GM19351 (cell line): ENCODE results near the gene SCYL1.

Experiments
- ATAC-seq: cut with Tn5 transposase; IDR thresholded peaks from one replicate; pipeline ENCODE4 v1.9.1; 2021; ENCODE audit warnings: mild to moderate bottlenecking, moderate library complexity; ENCODE audit not compliant: unreplicated experiment

Gene SCYL1

DNA sequence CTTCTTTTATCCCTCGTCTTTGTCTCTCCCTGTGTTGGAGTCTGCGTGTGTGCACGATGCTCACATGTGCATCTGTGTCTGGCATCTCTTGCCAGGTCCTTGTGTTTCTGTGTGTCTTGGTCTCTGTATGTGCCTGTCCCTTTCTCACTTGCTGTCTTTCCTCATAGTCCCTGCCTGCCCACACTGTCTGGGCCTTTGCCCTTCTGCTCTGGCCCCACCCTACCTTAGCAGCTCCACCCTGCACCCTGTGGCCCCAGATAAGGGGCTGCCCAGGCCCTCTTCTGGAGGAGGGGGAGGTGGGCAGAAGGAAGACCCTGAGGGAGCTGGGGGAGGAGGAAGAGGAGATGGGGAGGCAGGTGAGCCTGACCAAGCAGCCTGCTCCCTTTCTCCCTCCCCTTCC lies 53.8 kb downstream of the SCYL1 start:
- no peak for ATAC-seq

DNA sequence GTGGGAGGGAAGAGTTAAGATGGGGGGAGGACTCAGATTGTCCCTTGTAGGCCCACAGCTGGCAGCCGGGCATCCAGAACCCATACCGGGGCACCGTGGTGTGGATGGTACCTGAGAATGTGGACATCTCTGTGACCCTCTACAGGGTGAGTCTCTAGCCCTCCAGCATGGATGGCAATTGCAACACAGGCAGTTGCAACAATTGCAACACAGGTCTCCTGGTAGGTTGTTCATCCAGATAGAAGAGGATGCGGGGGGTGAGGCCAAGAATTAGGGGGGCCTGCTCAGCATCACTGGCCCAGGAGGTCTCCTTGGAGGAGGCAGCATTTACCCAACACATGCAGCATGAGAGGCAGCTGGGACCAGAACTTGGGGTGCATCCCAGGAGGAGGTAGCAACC lies 54.4 kb downstream of the SCYL1 start:
- ATAC-seq = no peak

DNA sequence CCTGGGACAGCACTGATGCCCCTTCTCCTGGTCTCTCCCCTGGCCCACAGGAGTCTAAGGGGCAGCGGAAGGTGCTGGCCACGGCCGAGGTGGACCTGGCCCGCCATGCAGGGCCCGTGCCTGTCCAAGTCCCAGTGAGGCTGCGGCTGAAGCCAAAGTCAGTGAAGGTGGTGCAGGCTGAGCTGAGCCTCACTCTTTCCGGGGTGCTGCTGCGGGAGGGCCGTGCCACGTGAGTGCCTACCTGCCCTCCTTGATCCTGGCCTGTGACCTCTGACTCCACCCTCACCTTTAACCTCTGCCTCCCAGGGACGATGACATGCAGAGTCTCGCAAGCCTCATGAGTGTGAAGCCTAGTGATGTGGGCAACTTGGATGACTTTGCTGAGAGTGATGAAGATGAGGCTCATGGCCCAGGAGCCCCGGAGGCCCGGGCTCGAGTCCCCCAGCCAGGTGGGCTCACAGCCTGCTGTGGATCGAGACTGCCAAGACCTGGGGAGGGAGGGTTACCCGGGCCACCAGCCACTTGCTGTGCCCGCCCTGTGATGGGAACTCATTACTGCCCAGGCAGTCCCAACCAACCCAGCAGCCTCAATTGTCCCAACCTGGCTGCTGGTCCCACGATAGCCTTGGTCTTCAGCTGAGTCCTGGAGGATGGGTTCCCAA lies 55.3 kb downstream of the SCYL1 start:
- ATAC-seq = no peak

DNA sequence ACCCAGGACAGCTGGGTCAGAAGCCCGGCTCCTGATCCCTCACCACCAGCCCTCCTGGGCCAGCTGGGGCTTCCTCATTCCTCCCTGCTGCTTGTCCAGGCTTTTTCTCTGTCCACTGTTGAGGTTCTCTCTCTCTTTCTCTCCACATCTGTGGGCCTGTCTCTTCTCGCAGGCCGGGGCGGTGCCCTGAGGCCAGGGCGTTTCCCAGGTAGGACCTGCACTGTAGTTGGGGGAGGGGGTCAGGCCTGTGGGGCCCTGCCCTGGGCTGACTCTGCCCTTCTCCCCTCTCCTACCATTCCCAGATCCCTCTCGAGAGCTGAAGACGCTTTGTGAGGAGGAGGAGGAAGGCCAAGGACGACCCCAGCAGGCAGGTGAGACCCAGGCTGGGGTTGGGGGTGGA lies 55.9 kb downstream of the SCYL1 start:
- no peak for ATAC-seq

DNA sequence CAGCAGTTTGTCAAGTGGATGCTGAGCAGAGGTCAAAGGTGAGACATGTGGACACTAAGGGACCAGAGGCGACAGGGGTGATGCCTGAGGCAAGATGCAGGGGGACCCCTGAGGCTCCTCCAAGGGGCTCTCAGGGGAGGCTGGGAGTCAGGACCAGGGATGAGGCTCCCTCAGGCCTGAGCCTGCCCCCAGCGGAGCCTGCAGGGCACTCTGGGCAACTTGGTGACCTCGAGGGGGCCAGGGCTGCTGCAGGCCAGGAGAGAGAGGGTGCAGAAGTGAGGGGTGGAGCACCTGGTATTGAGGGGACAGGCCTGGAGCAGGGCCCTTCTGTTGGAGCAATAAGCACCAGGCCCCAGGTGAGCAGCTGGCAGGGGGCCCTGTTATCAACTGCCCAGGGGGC lies 57.0 kb downstream of the SCYL1 start:
- no peak for ATAC-seq

DNA sequence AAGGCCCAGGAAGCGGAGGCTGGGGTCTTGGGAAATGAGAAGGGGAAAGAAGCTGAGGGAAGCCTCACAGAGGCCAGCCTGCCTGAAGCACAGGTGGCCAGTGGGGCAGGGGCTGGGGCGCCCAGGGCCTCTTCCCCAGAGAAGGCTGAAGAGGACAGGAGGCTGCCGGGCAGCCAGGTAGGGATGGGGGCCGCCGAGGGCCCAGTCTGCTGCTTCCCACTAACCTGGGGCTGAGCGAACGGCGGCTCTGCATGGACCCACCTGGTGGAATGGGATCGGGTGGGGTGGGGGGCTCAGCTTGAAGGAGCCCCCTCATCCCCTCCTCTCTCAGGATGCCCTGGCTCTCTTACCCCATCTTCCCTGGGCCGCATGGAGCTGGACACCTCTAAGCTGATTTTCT lies 58.7 kb downstream of the SCYL1 start:
- ATAC-seq = no peak

DNA sequence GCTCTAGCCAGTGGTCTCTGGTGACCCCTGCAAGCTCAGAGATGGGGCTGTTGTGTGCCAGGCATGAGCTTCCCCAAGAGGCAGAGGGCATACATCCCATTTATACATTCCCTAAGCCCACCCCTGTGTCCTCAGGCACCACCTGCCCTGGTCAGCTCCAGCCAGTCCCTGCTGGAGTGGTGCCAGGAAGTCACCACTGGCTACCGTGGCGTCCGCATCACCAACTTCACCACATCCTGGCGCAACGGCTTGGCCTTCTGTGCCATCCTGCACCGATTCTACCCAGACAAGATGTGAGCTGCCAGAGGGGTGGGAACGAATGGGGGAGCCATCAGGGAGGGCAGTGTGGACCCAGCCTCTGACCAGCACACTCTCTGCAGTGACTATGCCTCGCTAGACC lies 59.2 kb downstream of the SCYL1 start:
- no peak for ATAC-seq

DNA sequence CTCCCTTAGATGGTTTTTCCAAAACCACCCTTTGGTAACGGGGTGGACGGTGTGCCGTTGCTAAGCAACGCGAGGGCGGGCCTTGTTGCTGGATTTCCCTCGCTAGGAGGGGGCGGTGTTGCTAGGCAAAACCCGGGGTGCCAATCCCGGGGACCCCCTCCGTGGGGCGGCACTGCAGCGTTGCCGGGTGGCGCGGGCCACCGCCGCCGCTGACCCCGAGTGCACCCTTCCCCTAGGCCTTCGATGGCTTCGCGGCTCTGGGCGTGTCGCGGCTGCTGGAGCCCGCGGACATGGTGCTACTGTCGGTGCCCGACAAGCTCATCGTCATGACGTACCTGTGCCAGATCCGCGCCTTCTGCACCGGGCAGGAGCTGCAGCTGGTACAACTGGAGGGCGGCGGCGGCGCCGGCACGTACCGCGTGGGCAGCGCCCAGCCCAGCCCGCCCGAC lies 59.9 kb downstream of the SCYL1 start:
- no peak for ATAC-seq

DNA sequence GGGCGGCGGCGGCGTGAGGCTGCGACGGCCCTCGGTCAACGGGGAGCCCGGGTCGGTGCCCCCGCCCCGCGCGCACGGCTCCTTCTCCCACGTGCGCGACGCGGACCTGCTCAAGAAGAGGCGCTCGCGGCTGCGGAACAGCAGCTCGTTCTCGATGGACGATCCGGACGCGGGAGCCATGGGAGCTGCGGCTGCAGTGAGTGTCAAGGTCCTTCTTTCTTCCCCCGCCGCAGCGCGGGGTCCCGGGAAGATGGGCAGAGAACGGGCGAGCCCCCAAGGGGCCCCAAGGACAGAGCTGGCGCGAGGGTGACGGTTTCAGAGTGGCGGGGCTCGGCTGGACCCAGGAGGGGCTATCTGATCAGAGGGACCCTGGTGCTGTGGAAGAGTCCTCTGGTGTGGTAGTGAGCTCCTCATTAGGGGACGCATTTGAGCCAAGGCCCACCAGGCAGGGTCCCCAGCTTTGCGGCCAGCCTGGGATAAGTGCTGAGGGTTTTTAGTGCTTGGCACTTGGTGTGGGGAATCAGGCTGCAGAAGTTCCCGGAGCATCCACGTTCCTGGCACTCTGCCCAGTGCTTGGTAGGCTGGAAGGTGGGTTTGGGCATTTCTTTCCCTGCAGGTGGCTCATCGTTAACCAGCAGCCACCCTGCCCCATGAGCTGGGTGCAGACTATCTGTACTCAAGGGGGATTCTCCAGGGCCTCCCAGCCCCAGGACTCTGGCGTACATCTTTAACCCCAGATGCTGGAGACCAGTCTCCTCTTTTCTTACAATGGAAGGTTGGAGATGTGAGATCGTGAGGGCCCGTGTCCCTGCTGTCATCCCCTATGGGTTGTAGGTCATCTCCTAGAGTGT lies 60.7 kb downstream of the SCYL1 start:
- ATAC-seq = no peak

DNA sequence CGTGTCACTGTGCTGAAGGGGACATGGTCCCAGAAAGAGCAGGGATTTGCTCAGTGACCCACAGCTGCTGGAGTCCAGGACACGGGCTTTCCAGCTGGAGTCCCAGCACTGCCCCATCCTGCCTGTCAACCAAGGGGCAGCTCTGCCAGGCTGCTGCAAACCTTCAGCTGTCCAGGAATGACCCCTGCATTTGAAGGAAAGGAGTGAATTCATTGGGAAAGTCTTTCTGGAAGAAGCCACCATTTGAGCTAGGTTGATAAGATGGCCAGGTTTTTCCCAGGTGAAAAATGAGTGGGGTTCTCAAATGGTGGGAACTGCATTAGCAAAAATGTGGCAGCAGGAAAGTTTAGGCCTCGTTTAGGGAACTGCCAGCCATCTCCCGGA lies 61.4 kb downstream of the SCYL1 start:
- ATAC-seq = no peak

DNA sequence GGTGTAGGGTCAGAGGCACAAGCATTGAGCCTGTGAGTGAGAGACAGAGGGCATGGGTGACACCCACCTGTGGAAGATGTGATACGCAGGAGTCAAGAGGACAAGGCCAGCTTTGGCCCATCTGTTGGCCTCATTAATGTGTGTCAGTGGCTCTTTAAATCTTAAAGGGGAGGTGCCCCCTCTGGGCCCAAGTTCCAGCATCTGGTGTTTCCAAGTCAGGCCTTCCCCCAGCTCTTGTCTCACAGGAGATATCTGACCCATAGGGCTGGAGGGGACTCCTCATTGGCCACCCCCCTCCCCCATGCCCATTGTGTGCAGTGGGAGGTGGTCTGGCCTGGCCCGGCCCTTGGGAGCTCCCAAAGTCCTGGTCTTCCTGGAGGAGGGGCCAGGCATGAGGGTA lies 61.8 kb downstream of the SCYL1 start:
- no peak for ATAC-seq
